Measurements from ENCODE around the gene DAP.
"Not testable (repeated sequence)": the region's sequence is repeated elsewhere in the genome, so short reads cannot be mapped to it uniquely, and the experiment has no call there.

DAP gene

GRCh38 chr5:10677533-10677932 is 83.5 kb downstream of the DAP start:
- no peak overlapping the region for H3K4me3 ChIP-seq
- no peak overlapping the region for H3K27ac ChIP-seq

- no peak overlapping the region for H3K27ac ChIP-seq
Observed at GRCh38 chr5:10676946-10677345, 84.1 kb downstream of the DAP start.

GRCh38 chr5:10676224-10676623 is 84.8 kb downstream of the DAP start:
- no peak overlapping the region for H3K4me3 ChIP-seq
- H3K27ac ChIP-seq, result no peak overlapping the region

More at GRCh38 chr5:10676946-10677345, 84.1 kb downstream of the DAP start:
- H3K4me3 ChIP-seq, result no peak overlapping the region

GRCh38 chr5:10675177-10675700 is 85.8 kb downstream of the DAP start:
- H3K4me3 ChIP-seq, result no peak overlapping the region
- H3K27ac ChIP-seq, result no peak overlapping the region

GRCh38 chr5:10674582-10674981 is 86.5 kb downstream of the DAP start:
- H3K27ac ChIP-seq, result no peak overlapping the region
- no peak overlapping the region for H3K4me3 ChIP-seq

- Histone ChIP-seq H3K27ac (no peak overlapping the region), H3K4me3 (no peak overlapping the region)
Observed at GRCh38 chr5:10674096-10674495, 86.9 kb downstream of the DAP start.

- no peak overlapping the region for H3K4me3 ChIP-seq
Observed at GRCh38 chr5:10673407-10673806, 87.6 kb downstream of the DAP start.

GRCh38 chr5:10673017-10673389 is 88.0 kb downstream of the DAP start:
- Histone ChIP-seq H3K27ac (no peak overlapping the region), H3K4me3 (no peak overlapping the region)

More at GRCh38 chr5:10673407-10673806, 87.6 kb downstream of the DAP start:
- no peak overlapping the region for H3K27ac ChIP-seq

- no peak overlapping the region for H3K4me3 ChIP-seq
- no peak overlapping the region for H3K27ac ChIP-seq
Observed at GRCh38 chr5:10672146-10673016, 88.7 kb downstream of the DAP start.

GRCh38 chr5:10671041-10672008 is 89.7 kb downstream of the DAP start:
- no peak overlapping the region for H3K27ac ChIP-seq
- H3K4me3 ChIP-seq, result no peak overlapping the region

- H3K4me3 ChIP-seq, result no peak overlapping the region
Observed at GRCh38 chr5:10669983-10670382, 91.1 kb downstream of the DAP start.

GRCh38 chr5:10668697-10669096 is 92.3 kb downstream of the DAP start:
- Histone ChIP-seq H3K4me3 (no peak overlapping the region), H3K27ac (no peak overlapping the region)

More at GRCh38 chr5:10669983-10670382, 91.1 kb downstream of the DAP start:
- H3K27ac ChIP-seq, result no peak overlapping the region

GRCh38 chr5:10667431-10668057 is 93.5 kb downstream of the DAP start:
- no peak overlapping the region for H3K4me3 ChIP-seq
- no peak overlapping the region for H3K27ac ChIP-seq

GRCh38 chr5:10666531-10667299 is 94.3 kb downstream of the DAP start:
- Histone ChIP-seq H3K27ac (no peak overlapping the region), H3K4me3 (no peak overlapping the region)

GRCh38 chr5:10665799-10666198 is 95.2 kb downstream of the DAP start:
- H3K27ac ChIP-seq, result no peak overlapping the region

GRCh38 chr5:10664180-10664769 is 96.8 kb downstream of the DAP start:
- H3K4me3 ChIP-seq, result not testable (repeated sequence)

More at GRCh38 chr5:10665799-10666198, 95.2 kb downstream of the DAP start:
- H3K4me3 ChIP-seq, result no peak overlapping the region

GRCh38 chr5:10663489-10664179 is 97.4 kb downstream of the DAP start:
- no peak overlapping the region for H3K4me3 ChIP-seq
- H3K27ac ChIP-seq, result no peak overlapping the region

More at GRCh38 chr5:10664180-10664769, 96.8 kb downstream of the DAP start:
- not testable (repeated sequence) for H3K27ac ChIP-seq
